Glutamatergic neuron (in vitro differentiated cells): ENCODE data around the gene MINK1. TPM values are rescaled to one million over a fixed set of nuclear protein-coding genes. Genes with fewer than 3 reads are reported as not detected.

Experiments
- DNase-seq: peaks from one replicate; pipeline ENCODE4 v3.0.0; 2022
- H3K27ac Mint-ChIP-seq: one replicate; pipeline ENCODE4 v1.8.0; 2020; ENCODE audit warnings: mild to moderate bottlenecking, mixed read lengths, inconsistent platforms; ENCODE audit not compliant: unreplicated experiment
- H3K27me3 Mint-ChIP-seq: one replicate; pipeline ENCODE4 v1.8.0; 2020; ENCODE audit warnings: mild to moderate bottlenecking, moderate library complexity, mixed read lengths, inconsistent platforms; ENCODE audit not compliant: unreplicated experiment
- H3K36me3 Mint-ChIP-seq: one replicate; pipeline ENCODE4 v1.8.0; 2020; ENCODE audit warnings: mild to moderate bottlenecking, mixed read lengths, inconsistent platforms; ENCODE audit not compliant: unreplicated experiment
- H3K4me1 Mint-ChIP-seq: one replicate; pipeline ENCODE4 v1.8.0; 2020; ENCODE audit warnings: mild to moderate bottlenecking, low read depth, mixed read lengths, inconsistent platforms; ENCODE audit not compliant: unreplicated experiment
- H3K4me3 Mint-ChIP-seq: one replicate; pipeline ENCODE4 v1.8.0; 2020; ENCODE audit warnings: mild to moderate bottlenecking, mixed read lengths, inconsistent platforms; ENCODE audit not compliant: unreplicated experiment
- H3K9me3 Mint-ChIP-seq: one replicate; pipeline ENCODE4 v1.8.0; 2020; ENCODE audit warnings: mild to moderate bottlenecking, moderate library complexity, mixed read lengths, inconsistent platforms; ENCODE audit not compliant: unreplicated experiment
- CTCF ChIP-seq: fragments of 200-600 bp; sonication (generic); IDR thresholded peaks from one replicate; pipeline ENCODE4 v1.5.0; 2021; ENCODE audit not compliant: partially characterized antibody, unreplicated experiment
- total RNA-seq: library from RNA; stranded (reverse); fragmentation: NEBNext Ultra II Directional; extraction: Animal tissue kit (Norgen Biotek cat#: 25700); gene quantifications from one replicate; pipeline ENCODE4 v1.2.1, GENCODE V29; 2021; ENCODE audit not compliant: unreplicated experiment

Gene MINK1
- total RNA-seq, 1 donor from 2014 or later: 130 TPM

- peak overlapping the region; percentile 83 for H3K4me3 Mint-ChIP-seq
- TF ChIP-seq CTCF: no peak
- no peak overlapping the region for H3K27ac Mint-ChIP-seq
- H3K27me3 Mint-ChIP-seq: peaks cover 19% of the 10 kb centered on the region
- peaks cover 10% of the 10 kb centered on the region for H3K9me3 Mint-ChIP-seq
- peaks cover 7% of the 10 kb centered on the region for H3K4me1 Mint-ChIP-seq
- no peak for DNase-seq
- H3K36me3 Mint-ChIP-seq: peaks cover 11% of the 10 kb centered on the region
These were observed 26.7 kb upstream of the MINK1 start for GRCh38 chr17:4806456-4806776.

GRCh38 chr17:4806777-4807604 is 26.1 kb upstream of the MINK1 start, which contains the start of gene PLD2:
Gene PLD2 (plus strand): TSS chr17:4807152. CDS start chr17:4807773, 621 bp downstream.
- Mint-ChIP-seq H3K27ac (peak within 1 kb of the TSS; percentile 76), H3K27me3 (peaks cover 19% of the 10 kb centered on the region), H3K9me3 (peaks cover 10% of the 10 kb centered on the region), H3K4me3 (peak within 1 kb of the TSS; percentile 93), H3K36me3 (peaks cover 11% of the 10 kb centered on the region), H3K4me1 (peaks cover 7% of the 10 kb centered on the region)
- DNase-seq: peak; percentile 87
- TF ChIP-seq CTCF: no peak

GRCh38 chr17:4807605-4808377 is 25.3 kb upstream of the MINK1 start:
- peak overlapping the region; percentile 76 for H3K27ac Mint-ChIP-seq
- H3K27me3 Mint-ChIP-seq: peaks cover 22% of the 10 kb centered on the region
- no peak for TF ChIP-seq CTCF
- peaks cover 11% of the 10 kb centered on the region for H3K36me3 Mint-ChIP-seq
- H3K4me3 Mint-ChIP-seq: peak overlapping the region; percentile 93
- H3K4me1 Mint-ChIP-seq: peaks cover 7% of the 10 kb centered on the region
- DNase-seq: peak; percentile 38
- peaks cover 10% of the 10 kb centered on the region for H3K9me3 Mint-ChIP-seq

- Mint-ChIP-seq H3K4me1 (peaks cover 7% of the 10 kb centered on the region), H3K27ac (no peak overlapping the region)
These were observed 24.8 kb upstream of the MINK1 start for GRCh38 chr17:4808378-4808767.

More at GRCh38 chr17:4808378-4808767, 24.8 kb upstream of the MINK1 start:
- H3K9me3 Mint-ChIP-seq: peaks cover 10% of the 10 kb centered on the region
- peak overlapping the region; percentile 93 for H3K4me3 Mint-ChIP-seq
- peaks cover 11% of the 10 kb centered on the region for H3K36me3 Mint-ChIP-seq
- DNase-seq: no peak
- H3K27me3 Mint-ChIP-seq: peaks cover 22% of the 10 kb centered on the region
- TF ChIP-seq CTCF: no peak
